Renal cortical epithelial cell (primary cell): ENCODE data around the gene CPSF4L. TPM values are rescaled to one million over a fixed set of nuclear protein-coding genes. Genes with fewer than 3 reads are reported as not detected.

Experiments used
- DNase-seq: peaks from one replicate; pipeline ENCODE4 v3.0.0-alpha.2; 2011; ENCODE audit warnings: low read depth
- total RNA-seq: library from RNA; depleted of rRNA; stranded (reverse); fragments of >200 nt; gene quantifications from 2 replicates; pipeline ENCODE4 v1.2.3, GENCODE V29; 2014

Gene CPSF4L
- total RNA-seq, 1 donor from 2014 or later = not detected

- no peak for DNase-seq
Observed at GRCh38 chr17:73232587-73233373, 28.9 kb downstream of the CPSF4L start.

GRCh38 chr17:73231841-73232586, 29.7 kb downstream of the CPSF4L start:
- DNase-seq = peak; percentile 82

- no peak for DNase-seq
Observed at GRCh38 chr17:73231395-73231794, 30.3 kb downstream of the CPSF4L start.

- DNase-seq = no peak
Observed at GRCh38 chr17:73230088-73230487, 31.6 kb downstream of the CPSF4L start.

GRCh38 chr17:73228748-73229236, 32.9 kb downstream of the CPSF4L start:
- peak; percentile 66 for DNase-seq

GRCh38 chr17:73227944-73228343, 33.7 kb downstream of the CPSF4L start:
- DNase-seq = no peak

GRCh38 chr17:73227379-73227778, 34.3 kb downstream of the CPSF4L start:
- no peak for DNase-seq

GRCh38 chr17:73226556-73227172, 35.0 kb downstream of the CPSF4L start:
- DNase-seq = no peak

GRCh38 chr17:73224663-73225305, 36.9 kb downstream of the CPSF4L start:
- no peak for DNase-seq

GRCh38 chr17:73224237-73224636, 37.4 kb downstream of the CPSF4L start:
- no peak for DNase-seq

GRCh38 chr17:73223626-73224230, 38.0 kb downstream of the CPSF4L start:
- DNase-seq = no peak

- DNase-seq = no peak
Observed at GRCh38 chr17:73215447-73215846, 46.2 kb downstream of the CPSF4L start.

- no peak for DNase-seq
Observed at GRCh38 chr17:73214851-73215250, 46.8 kb downstream of the CPSF4L start.

GRCh38 chr17:73214008-73214407, 47.7 kb downstream of the CPSF4L start:
- DNase-seq = no peak

- DNase-seq = no peak
Observed at GRCh38 chr17:73211745-73212144, 49.9 kb downstream of the CPSF4L start.

- no peak for DNase-seq
Observed at GRCh38 chr17:73210002-73210678, 51.5 kb downstream of the CPSF4L start.

- DNase-seq = no peak
Observed at GRCh38 chr17:73209436-73209835, 52.2 kb downstream of the CPSF4L start.

- no peak for DNase-seq
Observed at GRCh38 chr17:73208139-73208827, 53.4 kb downstream of the CPSF4L start.

GRCh38 chr17:73205459-73205961, 56.2 kb downstream of the CPSF4L start:
- DNase-seq = no peak

- no peak for DNase-seq
Observed at GRCh38 chr17:73203788-73204479, 57.7 kb downstream of the CPSF4L start.
